Lower leg skin (tissue), 3 donors: ENCODE data around the gene PUS1.

ENCODE experiments used
- CTCF ChIP-seq, 3 donors: fragments of 450-650 bp; IDR thresholded peaks; one replicate each; pipeline ENCODE4 v1.5.1; 2016; ENCODE audit warnings: antibody characterized with exemption in 3 of 3, mild to moderate bottlenecking in 3 of 3, moderate library complexity in 2 of 3
- POLR2A ChIP-seq, 2 donors: fragments of 450-650 bp; IDR thresholded peaks; one replicate each; pipeline ENCODE4 v1.6.1; 2016 to 2017; ENCODE audit warnings: antibody characterized with exemption in 2 of 2, mild to moderate bottlenecking in 1 of 2, moderate library complexity in 1 of 2

GRCh38 chr12:131919366-131920156, 9.5 kb upstream of the PUS1 start:
- no peak for TF ChIP-seq CTCF (IDR thresholded peaks at IDR 0.05)
- no peak for TF ChIP-seq POLR2A (IDR thresholded peaks at IDR 0.05)
